Neuronal stem cell (in vitro differentiated cells): ENCODE measurements around the gene KIRREL1.

Source experiments
- DNase-seq: peaks from one replicate; pipeline ENCODE4 v3.0.0-alpha.2; 2013; ENCODE audit warnings: low spot score
- H2AFZ ChIP-seq: one replicate; pipeline ENCODE4 v1.6.1; 2013; ENCODE audit warnings: mild to moderate bottlenecking, low read length, inconsistent platforms
- H2AK5ac ChIP-seq: 2 replicates; pipeline ENCODE4 v1.6.1; 2013; ENCODE audit warnings: low read depth, mild to moderate bottlenecking, inconsistent platforms, low read length, moderate library complexity, mixed read lengths
- H2BK120ac ChIP-seq: 2 replicates; pipeline ENCODE4 v1.6.1; 2013; ENCODE audit warnings: low read depth, mild to moderate bottlenecking, inconsistent platforms, low read length, moderate library complexity, mixed read lengths
- H2BK12ac ChIP-seq: one replicate; pipeline ENCODE4 v1.6.1; 2013; ENCODE audit warnings: low read length, inconsistent platforms
- H2BK15ac ChIP-seq: 2 replicates; pipeline ENCODE4 v1.6.1; 2013; ENCODE audit warnings: mild to moderate bottlenecking, low read length, inconsistent platforms, mixed read lengths
- H2BK5ac ChIP-seq: one replicate; pipeline ENCODE4 v1.6.1; 2013; ENCODE audit warnings: inconsistent platforms, mild to moderate bottlenecking, low read length, moderate library complexity
- H3K14ac ChIP-seq: one replicate; pipeline ENCODE4 v1.6.1; 2013; ENCODE audit warnings: low read length, inconsistent platforms
- H3K18ac ChIP-seq: 2 replicates; pipeline ENCODE4 v1.6.1; 2013; ENCODE audit warnings: low read length, inconsistent platforms
- H3K23ac ChIP-seq: 2 replicates; pipeline ENCODE4 v1.6.1; 2013; ENCODE audit warnings: low read depth, mild to moderate bottlenecking, mixed read lengths, low read length, inconsistent platforms; ENCODE audit not compliant: poor library complexity
- H3K27ac ChIP-seq: replicated peaks from 3 replicates; pipeline ENCODE4 v1.5.1; 2013; ENCODE audit warnings: low read length, inconsistent platforms
- H3K27me3 ChIP-seq, 3 experiments: 2 replicates each; pipeline ENCODE4 v1.6.1; 2013; ENCODE audit warnings: low read length in 3 of 3, mild to moderate bottlenecking in 2 of 3, inconsistent platforms in 1 of 3, low read depth in 1 of 3, mixed read lengths in 1 of 3, moderate library complexity in 1 of 3; ENCODE audit not compliant: control insufficient read depth in 3 of 3, insufficient read depth in 3 of 3
- H3K36me3 ChIP-seq, 2 donors: replicated peaks in 1 of 2; 2 replicates each; pipeline ENCODE4 v1.6.1; 2013; ENCODE audit warnings: low read length in 2 of 2; ENCODE audit not compliant: control insufficient read depth in 2 of 2, insufficient read depth in 2 of 2
- H3K4ac ChIP-seq: 2 replicates; pipeline ENCODE4 v1.6.1; 2013; ENCODE audit warnings: inconsistent platforms, mild to moderate bottlenecking, low read length, moderate library complexity
- H3K4me1 ChIP-seq, 2 donors: 1 replicate in 1 of 2; 2 replicates in 1 of 2; pipeline ENCODE4 v1.6.1; 2013; ENCODE audit warnings: low read length in 2 of 2, low read depth in 1 of 2; ENCODE audit not compliant: control insufficient read depth in 2 of 2, insufficient read depth in 1 of 2
- H3K4me2 ChIP-seq: one replicate; pipeline ENCODE4 v1.6.1; 2013; ENCODE audit warnings: mild to moderate bottlenecking, low read length, inconsistent platforms; ENCODE audit not compliant: insufficient read depth, poor library complexity, severe bottlenecking
- H3K4me3 ChIP-seq, 2 donors: 2 replicates each; pipeline ENCODE4 v1.5.1; 2013; ENCODE audit warnings: low read length in 2 of 2, mild to moderate bottlenecking in 2 of 2, inconsistent platforms in 1 of 2, moderate library complexity in 1 of 2
- H3K79me1 ChIP-seq: one replicate; pipeline ENCODE4 v1.6.1; 2013; ENCODE audit warnings: low read depth, mild to moderate bottlenecking, inconsistent platforms, low read length, moderate library complexity
- H3K9ac ChIP-seq: one replicate; pipeline ENCODE4 v1.6.1; 2013; ENCODE audit warnings: mild to moderate bottlenecking, low read depth, low read length, inconsistent platforms; ENCODE audit not compliant: poor library complexity
- H3K9me3 ChIP-seq, 2 donors: replicated peaks in 1 of 2; 2 replicates each; pipeline versions ENCODE3 to v1.6.1; 2013; ENCODE audit warnings: low read length in 2 of 2, mild to moderate bottlenecking in 2 of 2, inconsistent platforms in 1 of 2, low read depth in 1 of 2, mixed read lengths in 1 of 2, moderate library complexity in 1 of 2; ENCODE audit not compliant: control insufficient read depth in 2 of 2, insufficient read depth in 1 of 2
- H4K8ac ChIP-seq: one replicate; pipeline ENCODE4 v1.6.1; 2013; ENCODE audit warnings: low read depth, mild to moderate bottlenecking, inconsistent platforms, low read length, moderate library complexity
- H4K91ac ChIP-seq: one replicate; pipeline ENCODE4 v1.6.1; 2013; ENCODE audit warnings: low read length, low read depth, mild to moderate bottlenecking, inconsistent platforms; ENCODE audit not compliant: poor library complexity
- WGBS, 2 donors: extraction: QIAGEN DNeasy Blood & Tissue Kit; methylation state at CpG; one replicate each; pipeline ENCODE4 v1.1.7; 2013; ENCODE audit warnings: missing lambda C conversion rate in 2 of 2, mixed read lengths in 1 of 2; ENCODE audit not compliant: insufficient read length in 2 of 2, insufficient replicate concordance in 1 of 2; ENCODE audit errors: extremely low coverage in 2 of 2; 5-methylcytosine and 5-hydroxymethylcytosine counted together

Gene KIRREL1

DNA sequence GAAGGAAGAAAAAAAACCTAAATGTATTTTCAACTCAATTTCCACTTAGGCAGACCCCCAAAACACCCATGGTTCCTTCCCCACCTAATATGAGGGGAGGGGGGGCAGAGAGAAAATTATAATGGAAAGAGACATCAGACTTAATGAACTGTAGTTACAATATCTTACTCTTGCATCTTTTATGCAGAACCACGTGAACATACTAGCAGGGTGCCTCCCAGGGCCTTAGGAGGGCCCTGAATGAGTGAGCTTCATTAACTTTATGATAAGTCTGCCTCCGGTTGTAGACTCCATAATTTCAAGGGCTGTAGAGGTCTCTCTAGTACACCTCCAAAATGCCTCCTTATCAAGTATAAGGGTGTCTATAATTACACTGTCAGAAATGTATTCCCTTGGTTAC, 11.3 kb upstream of the KIRREL1 start:
- Histone ChIP-seq H3K9me3 (no peaks in the 10 kb centered on the region), H3K27ac (no peak overlapping the region), H2BK5ac (no peak overlapping the region), H2AK5ac (no peak overlapping the region), H3K36me3 (no peaks in the 10 kb centered on the region), H2BK12ac (no peak overlapping the region), H2BK120ac (no peak overlapping the region), H4K91ac (no peak overlapping the region), H3K27me3 (peaks cover 0 to 45% (median 2%) of the 10 kb centered on the region in 3 experiments), H4K8ac (no peak overlapping the region), H3K79me1 (no peaks in the 10 kb centered on the region), H2BK15ac (no peak overlapping the region), H3K9ac (no peak overlapping the region), H3K4ac (no peak overlapping the region), H3K23ac (no peak overlapping the region), H2AFZ (no peak overlapping the region), H3K4me1 (peaks cover 0 to 4% of the 10 kb centered on the region in 2 donors), H3K4me3 (no peak overlapping the region), H3K18ac (no peak overlapping the region), H3K4me2 (no peak overlapping the region), H3K14ac (no peak overlapping the region)
- no CpG with 5 or more reads among the region's 2 CpGs for WGBS, 2 donors
- no peak for DNase-seq

DNA sequence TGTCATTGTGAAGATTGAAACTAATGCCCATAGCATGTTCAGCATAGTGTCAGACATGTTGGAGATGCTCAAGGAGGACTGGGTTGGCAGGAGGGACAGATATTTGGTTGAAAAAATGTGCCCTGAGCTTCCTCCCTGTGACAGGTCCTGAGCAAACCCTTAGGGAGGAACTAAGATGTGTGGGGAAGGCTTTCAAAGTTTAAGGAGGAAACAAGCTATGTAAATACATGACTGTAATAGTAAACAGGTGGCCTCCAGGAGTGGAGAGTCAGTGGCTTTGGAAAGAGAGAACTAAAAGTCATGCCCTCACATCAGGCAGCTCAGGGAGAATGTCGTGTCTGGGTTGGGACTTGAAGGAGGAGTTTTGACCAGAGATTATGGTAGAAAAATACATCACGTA, 9.7 kb upstream of the KIRREL1 start:
- no peaks in the 10 kb centered on the region for H3K36me3 ChIP-seq
- no peak overlapping the region for H2BK5ac ChIP-seq
- H2BK15ac ChIP-seq: no peak overlapping the region
- H3K14ac ChIP-seq: no peak overlapping the region
- no peaks in the 10 kb centered on the region for H3K79me1 ChIP-seq
- no peak overlapping the region for H3K18ac ChIP-seq
- no peak overlapping the region for H2BK12ac ChIP-seq
- no peak overlapping the region for H3K23ac ChIP-seq
- H3K4me2 ChIP-seq: no peak overlapping the region
- no peak overlapping the region for H3K9ac ChIP-seq
- no CpG with 5 or more reads among the region's 2 CpGs for WGBS, 2 donors
- peaks cover 0 to 4% of the 10 kb centered on the region in 2 donors for H3K4me1 ChIP-seq
- no peak overlapping the region for H3K4ac ChIP-seq
- peaks cover 0 to 57% (median 0%) of the 10 kb centered on the region in 3 experiments for H3K27me3 ChIP-seq
- no peak overlapping the region for H4K8ac ChIP-seq
- no peak overlapping the region for H4K91ac ChIP-seq
- no peak overlapping the region for H2AFZ ChIP-seq
- H2AK5ac ChIP-seq: no peak overlapping the region
- no peak overlapping the region for H2BK120ac ChIP-seq
- H3K9me3 ChIP-seq: no peaks in the 10 kb centered on the region
- no peak for DNase-seq
- H3K4me3 ChIP-seq: no peak overlapping the region
- H3K27ac ChIP-seq: no peak overlapping the region

DNA sequence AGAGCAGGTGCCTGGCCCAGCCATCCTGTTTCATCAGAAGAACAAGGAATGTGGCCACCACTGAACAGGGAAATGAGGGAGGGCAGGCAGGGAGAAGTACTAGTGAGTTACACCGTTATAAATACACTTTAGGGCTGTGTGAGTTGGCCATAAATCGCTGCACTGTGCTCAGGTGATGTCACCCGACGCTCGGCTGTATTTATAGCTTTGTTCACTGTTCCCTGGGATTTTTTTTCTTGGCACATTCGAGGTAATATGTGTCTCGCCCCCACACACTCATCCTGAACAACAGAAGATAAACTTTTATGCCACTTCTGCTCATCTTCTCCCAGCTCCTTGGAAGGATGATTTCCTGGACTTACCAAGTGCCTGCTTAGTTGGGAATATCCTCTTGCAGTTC, 9.0 kb upstream of the KIRREL1 start:
- no peak overlapping the region for H3K14ac ChIP-seq
- no peak overlapping the region for H2AFZ ChIP-seq
- no peak overlapping the region for H3K18ac ChIP-seq
- no peak overlapping the region for H3K4ac ChIP-seq
- no peak overlapping the region for H2BK15ac ChIP-seq
- no peak overlapping the region for H2BK120ac ChIP-seq
- no peak overlapping the region for H3K9ac ChIP-seq
- H2AK5ac ChIP-seq: no peak overlapping the region
- no peaks in the 10 kb centered on the region for H3K9me3 ChIP-seq
- H2BK5ac ChIP-seq: no peak overlapping the region
- peaks cover 0 to 64% (median 0%) of the 10 kb centered on the region in 3 experiments for H3K27me3 ChIP-seq
- H3K23ac ChIP-seq: no peak overlapping the region
- no peak overlapping the region for H3K27ac ChIP-seq
- H3K79me1 ChIP-seq: no peaks in the 10 kb centered on the region
- no peak overlapping the region for H3K4me3 ChIP-seq
- WGBS, 2 donors: no CpG with 5 or more reads among the region's 7 CpGs
- no peak overlapping the region for H4K8ac ChIP-seq
- no peak overlapping the region for H4K91ac ChIP-seq
- no peaks in the 10 kb centered on the region for H3K4me1 ChIP-seq
- H2BK12ac ChIP-seq: no peak overlapping the region
- H3K4me2 ChIP-seq: no peak overlapping the region
- DNase-seq: no peak
- H3K36me3 ChIP-seq: no peaks in the 10 kb centered on the region

DNA sequence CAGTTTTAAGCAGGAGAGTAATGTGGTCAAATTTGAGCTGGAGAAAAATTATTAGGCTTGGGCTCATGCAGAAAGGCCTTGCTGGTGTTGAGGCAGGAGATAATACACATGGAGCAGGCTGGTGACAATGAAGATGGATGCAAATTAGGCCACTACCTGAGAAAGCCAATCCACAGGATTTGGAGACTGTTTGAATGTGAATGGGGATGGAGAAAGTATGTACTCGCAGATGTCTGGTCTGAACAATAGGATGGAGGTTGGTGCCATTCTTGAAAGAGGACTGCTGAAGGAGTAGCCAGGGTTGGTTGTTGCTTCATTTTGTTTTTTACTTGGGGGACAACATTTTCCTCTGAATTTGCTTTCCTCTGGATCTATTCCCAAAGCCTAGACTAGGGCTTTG, 8.0 kb upstream of the KIRREL1 start:
- H2BK120ac ChIP-seq: no peak overlapping the region
- no peak overlapping the region for H2AFZ ChIP-seq
- no peak overlapping the region for H3K4me2 ChIP-seq
- H3K79me1 ChIP-seq: no peaks in the 10 kb centered on the region
- H4K91ac ChIP-seq: no peak overlapping the region
- H2AK5ac ChIP-seq: no peak overlapping the region
- DNase-seq: no peak
- no peaks in the 10 kb centered on the region for H3K9me3 ChIP-seq
- H4K8ac ChIP-seq: no peak overlapping the region
- H3K36me3 ChIP-seq: no peaks in the 10 kb centered on the region
- H3K4me1 ChIP-seq: no peaks in the 10 kb centered on the region
- no peak overlapping the region for H2BK12ac ChIP-seq
- no peak overlapping the region for H3K14ac ChIP-seq
- no peak overlapping the region for H3K4ac ChIP-seq
- no peak overlapping the region for H3K9ac ChIP-seq
- H3K27me3 ChIP-seq: peaks cover 0 to 70% (median 0%) of the 10 kb centered on the region in 3 experiments
- no peak overlapping the region for H3K23ac ChIP-seq
- no peak overlapping the region for H2BK5ac ChIP-seq
- H3K18ac ChIP-seq: no peak overlapping the region
- H3K4me3 ChIP-seq: no peak overlapping the region
- no peak overlapping the region for H3K27ac ChIP-seq
- H2BK15ac ChIP-seq: no peak overlapping the region
- no CpG with 5 or more reads among the region's 1 CpG for WGBS, 2 donors
